HG03439 (cell line): ENCODE results near the gene ZNF565.
A peak's percentile ranks its signal among the peaks of the same experiment; 100 is the strongest.
"Not testable (repeated sequence)": the region's sequence is repeated elsewhere in the genome, so short reads cannot be mapped to it uniquely, and the experiment has no call there.

Experiments used
- ATAC-seq: cut with Tn5 transposase; IDR thresholded peaks from one replicate; pipeline ENCODE4 v1.9.1; 2021; ENCODE audit warnings: mild to moderate bottlenecking, moderate library complexity; ENCODE audit not compliant: unreplicated experiment

Gene ZNF565

GRCh38 chr19:36152019-36152351 is 62.5 kb downstream of the ZNF565 start:
- ATAC-seq: no peak

- ATAC-seq: no peak
Observed at GRCh38 chr19:36151144-36152018, 63.1 kb downstream of the ZNF565 start.

DNA sequence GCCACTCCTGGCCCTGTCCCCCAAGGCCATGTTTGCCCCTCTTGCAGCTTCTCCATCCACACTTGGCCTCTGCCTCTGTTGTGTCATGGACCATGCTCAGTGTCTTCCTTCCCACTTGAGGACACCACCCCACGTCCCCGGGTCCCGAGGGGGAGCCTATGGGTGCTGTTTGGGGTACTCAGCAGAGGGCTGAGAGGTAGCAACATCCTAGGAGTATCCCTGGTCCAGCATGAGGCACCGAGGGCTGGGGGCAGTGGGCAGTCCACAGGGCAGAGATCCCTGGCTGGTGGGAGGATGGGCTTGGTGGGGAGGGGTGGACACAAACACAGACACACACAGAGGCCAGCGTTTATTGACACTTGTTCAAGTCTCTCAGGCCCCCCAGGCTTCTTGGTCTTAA is 63.9 kb downstream of the ZNF565 start:
- ATAC-seq: no peak

GRCh38 chr19:36149673-36150406 is 64.6 kb downstream of the ZNF565 start:
- no peak for ATAC-seq

DNA sequence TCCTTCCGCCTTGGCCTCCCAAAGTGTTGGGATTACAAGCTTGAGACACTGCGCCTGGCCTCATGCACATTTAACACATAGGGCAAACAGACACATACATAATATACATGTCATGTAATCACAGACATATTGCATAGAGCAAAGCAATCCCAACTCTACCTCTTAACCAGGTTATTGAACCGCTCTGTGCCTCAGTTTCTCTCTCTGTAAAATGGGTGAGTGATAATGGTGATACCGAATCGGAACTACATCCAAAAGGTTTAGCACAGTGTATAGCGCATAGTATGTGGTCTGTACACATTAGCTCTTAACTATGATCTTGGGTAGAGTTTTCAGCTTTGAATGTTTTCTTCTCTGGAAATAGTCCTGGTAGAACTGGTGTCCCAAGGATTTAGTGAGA is 69.8 kb downstream of the ZNF565 start:
- no peak for ATAC-seq

GRCh38 chr19:36142496-36142895 is 72.0 kb downstream of the ZNF565 start:
- no peak for ATAC-seq

GRCh38 chr19:36142046-36142445 is 72.4 kb downstream of the ZNF565 start:
- no peak for ATAC-seq

GRCh38 chr19:36141039-36141927 is 73.2 kb downstream of the ZNF565 start:
- peak; percentile 45 for ATAC-seq

DNA sequence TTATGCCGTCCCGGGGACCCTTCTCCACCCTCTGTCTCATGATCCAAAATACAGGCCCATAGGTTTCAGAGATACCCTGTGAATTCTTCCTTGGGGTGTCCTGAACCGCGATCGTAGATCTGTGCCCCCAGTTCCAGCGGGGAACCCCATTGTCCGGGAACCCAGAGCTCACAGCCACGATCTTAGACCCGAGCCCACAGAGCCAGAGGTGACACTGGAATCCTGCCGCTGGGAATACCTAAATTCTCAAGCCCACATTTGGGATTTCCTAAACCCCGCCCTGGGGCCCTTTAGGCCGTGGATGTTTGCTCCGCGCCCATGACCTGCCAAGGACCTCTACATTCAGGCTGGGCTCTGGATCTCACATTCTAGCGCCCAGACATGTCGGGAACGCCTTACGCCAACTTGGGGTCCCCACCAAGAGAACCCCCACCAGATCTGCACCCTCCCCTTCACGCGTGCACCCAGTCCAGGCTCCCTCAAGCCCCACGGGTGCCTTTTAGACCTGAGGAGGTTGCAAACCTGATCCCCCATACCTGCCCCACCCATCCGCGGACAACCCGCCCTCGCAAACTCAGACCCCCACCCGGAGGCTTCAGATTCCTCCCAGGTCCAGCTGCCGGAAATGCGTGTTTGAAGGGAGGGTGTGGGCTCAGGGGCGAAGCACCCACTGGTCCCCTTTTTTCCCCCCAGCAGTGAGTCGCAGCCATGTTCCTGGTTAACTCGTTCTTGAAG is 74.0 kb downstream of the ZNF565 start:
- no peak for ATAC-seq

GRCh38 chr19:36139473-36140303 is 74.8 kb downstream of the ZNF565 start, which contains the start of gene CAPNS1:
CAPNS1 (plus strand) TSS chr19:36140066; CDS start chr19:36141012, 946 bp downstream.
- peak; percentile 79 for ATAC-seq

DNA sequence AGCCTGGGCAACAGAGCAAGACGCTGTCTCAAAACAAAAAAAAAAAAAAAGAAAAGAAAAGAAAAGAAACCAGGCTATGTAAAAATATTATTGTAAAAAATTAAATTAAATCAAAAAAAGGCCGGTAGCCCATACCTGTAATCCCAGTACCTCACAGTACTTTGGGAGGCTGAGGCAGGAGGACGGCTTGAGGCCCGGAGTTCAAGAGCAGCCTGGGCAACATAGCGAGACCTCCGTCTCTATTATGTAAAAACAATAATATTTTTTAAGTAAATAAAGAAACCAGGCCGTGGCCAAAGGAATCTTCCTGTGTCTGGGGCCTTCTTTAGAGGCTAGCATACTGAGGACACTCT is 75.4 kb downstream of the ZNF565 start:
- no peak for ATAC-seq

GRCh38 chr19:36136964-36137686 is 77.3 kb downstream of the ZNF565 start:
- no peak for ATAC-seq

- not testable (repeated sequence) for ATAC-seq
Observed at GRCh38 chr19:36134867-36135266, 79.6 kb downstream of the ZNF565 start.
